SK-N-MC (cell line): ENCODE data around the gene UBE2D1.

ENCODE experiments used
- EZH2 ChIP-seq: fragments of 200-600 bp; sonication (generic); IDR thresholded peaks from one replicate; pipeline ENCODE4 v1.6.1; 2017; ENCODE audit warnings: antibody characterized with exemption
- POLR2AphosphoS5 ChIP-seq: IDR thresholded peaks from 2 replicates; pipeline ENCODE4 v1.6.1; 2012; ENCODE audit warnings: mild to moderate bottlenecking, low read depth, low read length, borderline replicate concordance

- TF ChIP-seq POLR2AphosphoS5 (no peak), EZH2 (no peak)
Observed at GRCh38 chr10:58304099-58304633, 30.6 kb upstream of the UBE2D1 start.
